SKM-1 treated with dmso at 0.1 percent for 144 hours (cell line): ENCODE data around the gene EI24.

ENCODE experiments used
- DNase-seq: peaks from one replicate; lab custom pipeline; 2025; ENCODE audit not compliant: unreplicated experiment; lab: John Stamatoyannopoulos, UW

The EI24 gene

DNA sequence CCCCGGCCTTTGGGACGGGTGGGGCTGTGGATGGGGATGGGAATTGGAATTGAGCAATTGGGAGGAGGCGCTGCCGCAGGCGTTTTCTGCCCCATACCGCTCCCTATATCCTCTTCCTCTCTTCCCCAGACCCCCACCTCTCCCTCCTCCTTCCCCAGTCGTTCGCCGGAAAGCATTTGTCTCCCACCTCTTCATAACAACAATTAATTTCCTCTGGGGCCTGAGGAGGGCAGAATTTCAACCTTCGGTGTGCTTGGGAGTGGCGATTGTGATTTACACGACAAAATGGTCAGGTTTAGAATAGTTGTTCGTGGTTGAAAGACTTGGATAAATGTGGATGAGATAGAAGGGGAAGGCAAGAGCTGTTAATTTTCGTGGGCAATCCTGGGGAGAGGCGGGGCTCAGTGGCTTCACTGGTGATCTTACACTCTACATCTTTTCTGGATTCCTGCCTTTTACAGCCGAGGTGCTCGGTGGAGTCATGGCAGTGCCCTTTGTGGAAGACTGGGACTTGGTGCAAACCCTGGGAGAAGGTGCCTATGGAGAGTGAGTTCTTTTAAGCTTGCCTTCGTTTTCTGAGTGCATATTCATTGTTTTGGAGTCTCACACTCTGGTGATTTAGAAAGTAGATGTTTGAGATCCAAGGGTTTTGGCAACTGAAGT, 57.1 kb downstream of the EI24 start:
- DNase-seq, result peak; percentile 42

DNA sequence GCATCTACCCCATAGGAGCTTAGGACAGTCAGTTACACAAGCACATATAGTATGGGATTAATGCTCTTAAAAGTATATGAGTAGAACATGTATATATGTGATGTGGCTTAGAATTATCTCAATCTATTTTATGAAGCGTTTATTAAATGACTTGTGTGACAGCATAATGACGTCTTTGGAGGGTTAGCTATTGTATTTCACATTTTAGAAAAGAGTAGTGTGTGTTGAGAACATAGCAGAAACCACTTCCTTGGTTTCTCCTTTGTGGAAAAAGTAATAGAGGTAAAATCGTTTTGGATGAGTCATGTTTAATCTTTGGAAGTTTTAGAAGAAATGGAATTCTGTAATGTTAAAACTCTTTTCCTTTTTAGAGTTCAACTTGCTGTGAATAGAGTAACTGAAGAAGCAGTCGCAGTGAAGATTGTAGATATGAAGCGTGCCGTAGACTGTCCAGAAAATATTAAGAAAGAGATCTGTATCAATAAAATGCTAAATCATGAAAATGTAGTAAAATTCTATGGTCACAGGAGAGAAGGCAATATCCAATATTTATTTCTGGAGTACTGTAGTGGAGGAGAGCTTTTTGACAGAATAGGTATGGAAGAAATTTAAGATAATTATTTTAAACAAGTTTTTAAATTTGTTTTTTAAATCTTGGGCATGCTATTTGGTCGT, 58.1 kb downstream of the EI24 start:
- DNase-seq, result no peak
